Vagina (tissue), 2 donors: ENCODE results near the gene AGBL4.

Experiments used
- CTCF ChIP-seq, 3 experiments: fragments of 450-650 bp in 2 of 3; fragments of 200-600 bp in 1 of 3; sonication (generic) in 1 of 3; IDR thresholded peaks; one replicate each; pipeline ENCODE4 v1.5.1; 2017 to 2019; ENCODE audit warnings: antibody characterized with exemption in 3 of 3, mild to moderate bottlenecking in 2 of 3, moderate library complexity in 2 of 3
- POLR2AphosphoS5 ChIP-seq, 2 donors: sonication (generic); formaldehyde crosslinking; IDR thresholded peaks; one replicate each; pipeline ENCODE4 v1.9.0; 2017; ENCODE audit warnings: antibody characterized with exemption in 2 of 2, mild to moderate bottlenecking in 2 of 2, low read depth in 1 of 2; ENCODE audit not compliant: insufficient read depth in 1 of 2

GRCh38 chr1:48978413-48978812 lies 1045.3 kb downstream of the AGBL4 start:
- TF ChIP-seq POLR2AphosphoS5 (IDR thresholded peaks at IDR 0.05; ENCODE audit: insufficient read depth in 1 of 2, low read depth in 1 of 2) (no peak), CTCF (IDR thresholded peaks at IDR 0.05) (no peak)
